ENCODE measurements around the gene IFNLR1. TPM values are rescaled to one million over a fixed set of nuclear protein-coding genes. Genes with fewer than 3 reads are reported as not detected.

The IFNLR1 gene
- total RNA-seq, 1 experiment from 2014 or later = 9.6 TPM

- peaks cover 0 to 3% of the 10 kb centered on the region in 2 experiments; a peak in 2 of 4 replicates for H3K4me1 Mint-ChIP-seq
- peak overlapping the region in 2 of 3 experiments; percentile 78 to 84; a peak in 4 of 7 replicates for H3K27ac Mint-ChIP-seq
Measured at GRCh38 chr1:24161270-24161669, 25.8 kb downstream of the IFNLR1 start.

More at GRCh38 chr1:24161270-24161669, 25.8 kb downstream of the IFNLR1 start:
- no peak overlapping the region for H2BK20ac ChIP-seq (ENCODE audit: low read depth, low read length, poor library complexity, severe bottlenecking)
- H3K4ac ChIP-seq (ENCODE audit: low read depth, low read length) = no peak overlapping the region
- H4K91ac ChIP-seq (ENCODE audit: insufficient read length, low read depth, low read length) = no peak overlapping the region
- no peak overlapping the region for H3T11ph ChIP-seq (ENCODE audit: low read length)
- no peak overlapping the region for H2AFZ ChIP-seq (ENCODE audit: low read length)
- H3K18ac ChIP-seq (ENCODE audit: insufficient read length, low read depth, low read length) = no peak overlapping the region
- H3K27ac ChIP-seq (ENCODE audit: insufficient read length, low read depth, low read length) = no peak overlapping the region
- no peak overlapping the region for H2BK120ac ChIP-seq (ENCODE audit: low read depth, low read length, poor library complexity, severe bottlenecking)
- no peak overlapping the region for H2BK15ac ChIP-seq (ENCODE audit: low read depth, low read length)
- H3K79me1 ChIP-seq (ENCODE audit: insufficient read depth, low read depth, low read length, poor library complexity, severe bottlenecking) = no peaks in the 10 kb centered on the region
- H3K9ac ChIP-seq (ENCODE audit: extremely low read depth, insufficient read length, low read length) = no peak overlapping the region
- H3K23ac ChIP-seq (ENCODE audit: insufficient read length, low read depth, low read length) = no peak overlapping the region
- WGBS (ENCODE audit: extremely low coverage, insufficient read length, low lambda C conversion rate) = no CpG with 5 or more reads among the region's 4 CpGs
- no peak overlapping the region for H2BK5ac ChIP-seq (ENCODE audit: insufficient read length, low read length)
- H3K9me3 Mint-ChIP-seq = no peaks in the 10 kb centered on the region
- H4K20me1 ChIP-seq (ENCODE audit: control insufficient read depth, insufficient read depth, insufficient read length) = no peaks in the 10 kb centered on the region
- no peaks in the 10 kb centered on the region for H3K23me2 ChIP-seq (ENCODE audit: insufficient read length, low read depth, low read length, poor library complexity, severe bottlenecking)
- H3K4me3 Mint-ChIP-seq = no peak overlapping the region
- no peak overlapping the region for H4K8ac ChIP-seq (replicated peaks; ENCODE audit: insufficient read length, low read depth, low read length)
- DNase-seq = no peak
- no peaks in the 10 kb centered on the region for H3K27me3 ChIP-seq (ENCODE audit: insufficient read depth, low read length)
- no peak overlapping the region for H3K56ac ChIP-seq (ENCODE audit: insufficient read length, low read depth, low read length)
- peaks cover 11 to 58% (median 47%) of the 10 kb centered on the region in 3 experiments for H3K36me3 Mint-ChIP-seq (ENCODE audit: insufficient read depth in 1 of 3, low read depth in 3 of 3)
- TF ChIP-seq CTCF (conservative IDR thresholded peaks at IDR 0.05) = no peak
- no peaks in the 10 kb centered on the region for H3K4me1 ChIP-seq (ENCODE audit: insufficient read depth, low read length)
- no peaks in the 10 kb centered on the region for H3K27me3 Mint-ChIP-seq (ENCODE audit: low read depth)
- no peaks in the 10 kb centered on the region for H3K9me3 ChIP-seq (ENCODE audit: control insufficient read depth, low read depth, low read length)
- H2BK12ac ChIP-seq (ENCODE audit: insufficient read length, low read depth, low read length) = no peak overlapping the region
- H3K4me2 ChIP-seq (ENCODE audit: insufficient read depth, insufficient read length, low read length) = no peak overlapping the region
- no peak overlapping the region for H4K5ac ChIP-seq (ENCODE audit: insufficient read length, low read depth, low read length)
- no peak overlapping the region for H3K14ac ChIP-seq (ENCODE audit: insufficient read depth, low read length)
- H3K79me2 ChIP-seq (ENCODE audit: insufficient read depth, low read length) = no peaks in the 10 kb centered on the region
- H2AK5ac ChIP-seq (ENCODE audit: insufficient read length, low read length) = no peak overlapping the region

Measured in H9 (cell line).